Stimulated activated CD4-positive, alpha-beta T cell treated with anti-CD3 and anti-CD28 coated beads, TNF-alpha, amount 100 ng/mL, for 1 hour (primary cell): ENCODE data around the gene ITGB1BP1.

ENCODE experiments used
- DNase-seq, 3 donors: peaks; one replicate each; pipeline ENCODE4 v3.0.0-alpha.2; 2020; ENCODE audit warnings: low read depth in 3 of 3, low spot score in 1 of 3

Gene ITGB1BP1

GRCh38 chr2:9354318-9354717, 69.0 kb downstream of the ITGB1BP1 start:
- no peak for DNase-seq
